GM12872 (cell line): ENCODE results near the gene MPND.

ENCODE experiments used
- CTCF ChIP-seq: IDR thresholded peaks from 3 replicates; pipeline ENCODE4 v1.5.1; 2011; ENCODE audit warnings: low read depth, mild to moderate bottlenecking, low read length, moderate library complexity; ENCODE audit not compliant: insufficient read depth

Gene MPND

GRCh38 chr19:4361152-4362046 lies 18.0 kb downstream of the MPND start:
- TF ChIP-seq CTCF, result no peak

- TF ChIP-seq CTCF, result no peak
Measured at GRCh38 chr19:4362101-4362828, 18.9 kb downstream of the MPND start.

GRCh38 chr19:4362831-4363545 lies 19.6 kb downstream of the MPND start:
- no peak; the same call in 2 of the 3 replicates for TF ChIP-seq CTCF

- TF ChIP-seq CTCF, result no peak
Measured at GRCh38 chr19:4363571-4364304, 20.4 kb downstream of the MPND start.

GRCh38 chr19:4365341-4365740 lies 22.0 kb downstream of the MPND start:
- no peak for TF ChIP-seq CTCF

- no peak for TF ChIP-seq CTCF
Measured at GRCh38 chr19:4365791-4366665, 22.7 kb downstream of the MPND start.
